H1 (cell line): ENCODE data around the gene CENPC. TPM values are rescaled to one million over a fixed set of nuclear protein-coding genes. Genes with fewer than 3 reads are reported as not detected.

Experiments
- CTCF ChIA-PET: fragments of 300-600 bp; sonication (Branson Sonifier 250); formaldehyde crosslinking; loops from one replicate; lab custom pipeline; 2021; ENCODE audit not compliant: partially characterized antibody; lab: Charles Lee
- POLR2A ChIA-PET: fragments of 300-600 bp; sonication (Branson Sonifier 250); formaldehyde crosslinking; loops from one replicate; lab custom pipeline; 2021; ENCODE audit warnings: inconsistent platforms; ENCODE audit not compliant: partially characterized antibody; lab: Charles Lee
- DNase-seq, 2 experiments: peaks; one replicate each; pipeline versions ENCODE4 v3.0.0 to v3.0.0-alpha.2; 2010 to 2022; ENCODE audit warnings: low spot score in 2 of 2, low read depth in 1 of 2, mixed read lengths in 1 of 2
- FAIRE-seq: peaks from 2 replicates; lab custom pipeline; 2011; peaks lifted over from hg19 to GRCh38; lab: Jason Lieb, UNC
- H2AFZ ChIP-seq: 2 replicates; pipeline ENCODE4 v1.8.1; 2012; ENCODE audit warnings: low read length, inconsistent platforms
- H2AK5ac ChIP-seq: 2 replicates; pipeline ENCODE4 v1.6.1; 2013; ENCODE audit warnings: low read depth, low read length
- H2BK120ac ChIP-seq: replicated peaks from 2 replicates; pipeline ENCODE3; 2013; ENCODE audit warnings: low read depth, low read length, inconsistent platforms
- H2BK12ac ChIP-seq: 2 replicates; pipeline ENCODE4 v1.6.1; 2013; ENCODE audit warnings: low read depth, low read length
- H2BK15ac ChIP-seq: 2 replicates; pipeline ENCODE4 v1.6.1; 2013; ENCODE audit warnings: low read length
- H2BK20ac ChIP-seq: 2 replicates; pipeline ENCODE4 v1.6.1; 2013; ENCODE audit warnings: low read length
- H2BK5ac ChIP-seq: 2 replicates; pipeline ENCODE4 v1.6.1; 2013; ENCODE audit warnings: low read depth, low read length
- H3K14ac ChIP-seq: 2 replicates; pipeline ENCODE4 v1.6.1; 2013; ENCODE audit warnings: inconsistent platforms; ENCODE audit not compliant: insufficient read length
- H3K18ac ChIP-seq: 2 replicates; pipeline ENCODE4 v1.6.1; 2013; ENCODE audit warnings: low read length; ENCODE audit errors: extremely low read depth
- H3K23ac ChIP-seq: 2 replicates; pipeline ENCODE4 v1.6.1; 2013; ENCODE audit warnings: inconsistent platforms; ENCODE audit not compliant: insufficient read length
- H3K23me2 ChIP-seq: 2 replicates; pipeline ENCODE4 v1.6.1; 2013; ENCODE audit warnings: low read depth, low read length
- H3K27ac ChIP-seq: 2 replicates; pipeline ENCODE4 v1.6.1; 2011; ENCODE audit warnings: low read depth, low read length, inconsistent platforms
- H3K27me3 ChIP-seq, 4 experiments: replicated peaks in 1 of 4; 1 replicate in 1 of 4; 2 replicates in 3 of 4; pipeline versions ENCODE4 v1.6.1 to v1.8.1; 2011 to 2013; ENCODE audit warnings: low read length in 3 of 4, mild to moderate bottlenecking in 3 of 4, inconsistent platforms in 2 of 4, mixed read lengths in 2 of 4, moderate library complexity in 1 of 4; ENCODE audit not compliant: control insufficient read depth in 3 of 4, insufficient read depth in 3 of 4; ENCODE audit errors: extremely low read depth in 1 of 4
- H3K36me3 ChIP-seq, 4 experiments: 2 replicates each; pipeline versions ENCODE4 v1.6.1 to v1.8.1; 2011 to 2013; ENCODE audit warnings: mild to moderate bottlenecking in 4 of 4, low read length in 3 of 4, moderate library complexity in 2 of 4, control low read depth in 1 of 4, inconsistent platforms in 1 of 4; ENCODE audit not compliant: insufficient read depth in 4 of 4, control insufficient read depth in 2 of 4
- H3K4ac ChIP-seq: replicated peaks from 2 replicates; pipeline ENCODE3; 2013; ENCODE audit warnings: low read length, low read depth, mixed read lengths, inconsistent platforms; ENCODE audit not compliant: insufficient read length
- H3K4me1 ChIP-seq, 4 experiments: replicated peaks in 1 of 4; 1 replicate in 1 of 4; 2 replicates in 3 of 4; pipeline versions ENCODE4 v1.6.1 to v1.8.1; 2011 to 2013; ENCODE audit warnings: low read length in 3 of 4, inconsistent platforms in 2 of 4, mixed read lengths in 1 of 4; ENCODE audit not compliant: insufficient read depth in 4 of 4, control insufficient read depth in 3 of 4
- H3K4me2 ChIP-seq, 2 experiments: 2 replicates each; pipeline versions ENCODE4 v1.6.1 to v1.8.1; 2011 to 2013; ENCODE audit warnings: low read depth in 2 of 2, low read length in 2 of 2, control low read depth in 1 of 2, inconsistent platforms in 1 of 2, mild to moderate bottlenecking in 1 of 2; ENCODE audit not compliant: insufficient read depth in 1 of 2
- H3K4me3 ChIP-seq, 4 experiments: fragments of 200-600, 300-600 bp in 1 of 4; sonication (generic), shearing (Covaris generic), sonication (Bioruptor Twin) in 1 of 4; 2 replicates each; pipeline versions ENCODE4 v1.5.1 to v1.8.1; 2011 to 2016; ENCODE audit warnings: low read length in 4 of 4, low read depth in 3 of 4, control low read depth in 2 of 4, inconsistent platforms in 2 of 4, mild to moderate bottlenecking in 2 of 4, mixed read lengths in 1 of 4, moderate library complexity in 1 of 4; ENCODE audit not compliant: insufficient read depth in 2 of 4; ENCODE audit errors: extremely low read depth in 1 of 4
- H3K56ac ChIP-seq: replicated peaks from 2 replicates; pipeline ENCODE3; 2013; ENCODE audit warnings: low read depth, mild to moderate bottlenecking, mixed read lengths, low read length, inconsistent platforms; ENCODE audit not compliant: insufficient read length
- H3K79me1 ChIP-seq: 2 replicates; pipeline ENCODE4 v1.6.1; 2013; ENCODE audit warnings: low read depth, low read length, control low read depth
- H3K79me2 ChIP-seq, 2 experiments: 2 replicates each; pipeline versions ENCODE4 v1.6.1 to v1.8.1; 2012 to 2013; ENCODE audit warnings: low read length in 2 of 2, mild to moderate bottlenecking in 2 of 2, inconsistent platforms in 1 of 2; ENCODE audit not compliant: insufficient read depth in 2 of 2, control insufficient read depth in 1 of 2
- H3K9ac ChIP-seq, 4 experiments: replicated peaks in 1 of 4; 1 replicate in 1 of 4; 2 replicates in 3 of 4; pipeline versions ENCODE4 v1.6.1 to v1.8.1; 2011 to 2013; ENCODE audit warnings: low read depth in 3 of 4, low read length in 3 of 4, control low read depth in 2 of 4, mild to moderate bottlenecking in 2 of 4, moderate library complexity in 2 of 4, inconsistent platforms in 1 of 4; ENCODE audit errors: extremely low read depth in 1 of 4
- H3K9me3 ChIP-seq, 2 experiments: 2 replicates each; pipeline versions ENCODE4 v1.6.1 to v1.8.1; 2012 to 2013; ENCODE audit warnings: mild to moderate bottlenecking in 2 of 2, moderate library complexity in 2 of 2, control low read depth in 1 of 2, inconsistent platforms in 1 of 2, low read depth in 1 of 2, low read length in 1 of 2, mixed read lengths in 1 of 2; ENCODE audit not compliant: insufficient read depth in 2 of 2
- H4K20me1 ChIP-seq, 2 experiments: replicated peaks in 1 of 2; 2 replicates each; pipeline versions ENCODE3 to v1.8.1; 2011 to 2013; ENCODE audit warnings: inconsistent platforms in 2 of 2, low read length in 2 of 2, mild to moderate bottlenecking in 1 of 2; ENCODE audit not compliant: insufficient read depth in 2 of 2, control insufficient read depth in 1 of 2
- H4K5ac ChIP-seq: 2 replicates; pipeline ENCODE4 v1.6.1; 2013; ENCODE audit warnings: low read length, low read depth, mixed read lengths, inconsistent platforms; ENCODE audit not compliant: insufficient read length
- H4K8ac ChIP-seq: 2 replicates; pipeline ENCODE4 v1.8.0; 2013; ENCODE audit warnings: mild to moderate bottlenecking, moderate library complexity, low read length, inconsistent platforms; ENCODE audit not compliant: insufficient read depth; ENCODE audit errors: extremely low read depth
- H4K91ac ChIP-seq: replicated peaks from 2 replicates; pipeline ENCODE3; 2013; ENCODE audit warnings: low read length, mixed read lengths, inconsistent platforms; ENCODE audit not compliant: insufficient read length
- BACH1 ChIP-seq: IDR thresholded peaks from 2 replicates; pipeline ENCODE4 v1.6.1; 2012; ENCODE audit warnings: low read length, improper control_type of control experiment
- BRCA1 ChIP-seq: IDR thresholded peaks from 2 replicates; pipeline ENCODE4 v1.6.1; 2012; ENCODE audit warnings: low read depth, low read length, improper control_type of control experiment
- CHD1 ChIP-seq: IDR thresholded peaks from 2 replicates; pipeline ENCODE4 v1.6.1; 2012; ENCODE audit warnings: low read depth, low read length, improper control_type of control experiment
- CHD2 ChIP-seq: IDR thresholded peaks from 2 replicates; pipeline ENCODE4 v1.6.1; 2012; ENCODE audit warnings: low read length, improper control_type of control experiment
- EGR1 ChIP-seq: IDR thresholded peaks from 2 replicates; pipeline ENCODE4 v1.6.1; 2011; ENCODE audit warnings: low read depth, low read length, borderline replicate concordance
- KDM1A ChIP-seq: fragments of 200-600, 300-600 bp; sonication (generic); IDR thresholded peaks from 2 replicates; pipeline ENCODE4 v1.7.1; 2016; ENCODE audit warnings: mild to moderate bottlenecking, low read length, borderline replicate concordance
- MAFK ChIP-seq: IDR thresholded peaks from 2 replicates; pipeline ENCODE4 v1.6.1; 2012; ENCODE audit warnings: low read depth, mild to moderate bottlenecking, improper control_type of control experiment, low read length
- PHF8 ChIP-seq: fragments of 200-600 bp; sonication (generic); conservative IDR thresholded peaks from 2 replicates; pipeline ENCODE4 v1.7.1; 2012; ENCODE audit warnings: low read depth, mild to moderate bottlenecking, inconsistent platforms, low read length, moderate library complexity
- POLR2AphosphoS5 ChIP-seq: IDR thresholded peaks from 2 replicates; pipeline ENCODE4 v1.6.1; 2011; ENCODE audit warnings: low read depth, low read length
- RAD21 ChIP-seq, 2 experiments: IDR thresholded peaks in 1 of 2; conservative IDR thresholded peaks in 1 of 2; 2 replicates each; pipeline ENCODE4 v1.6.1; 2011; ENCODE audit warnings: low read depth in 2 of 2, low read length in 2 of 2, improper control_type of control experiment in 1 of 2, inconsistent platforms in 1 of 2, mild to moderate bottlenecking in 1 of 2, moderate library complexity in 1 of 2
- RXRA ChIP-seq: IDR thresholded peaks from 2 replicates; pipeline ENCODE4 v1.6.1; 2011; ENCODE audit warnings: low read depth, mild to moderate bottlenecking, low read length, moderate library complexity; ENCODE audit not compliant: insufficient read depth
- TAF1 ChIP-seq: IDR thresholded peaks from 2 replicates; pipeline ENCODE4 v1.6.1; 2011; ENCODE audit warnings: mild to moderate bottlenecking, low read depth, low read length
- TAF7 ChIP-seq: optimal IDR thresholded peaks from 2 replicates; pipeline ENCODE3; 2011; ENCODE audit warnings: low read depth, mild to moderate bottlenecking, inconsistent platforms, low read length, moderate library complexity, borderline replicate concordance
- YY1 ChIP-seq: IDR thresholded peaks from 2 replicates; pipeline ENCODE4 v1.6.1; 2011; ENCODE audit warnings: low read depth, mild to moderate bottlenecking, low read length
- WGBS, 2 experiments: shearing (Covaris generic) in 1 of 2; methylation state at CpG; one replicate each; pipeline versions ENCODE4 v1.1.6 to v1.1.7; 2013 to 2015; ENCODE audit warnings: low lambda C conversion rate in 2 of 2, mixed read lengths in 2 of 2, inconsistent platforms in 1 of 2, low coverage in 1 of 2, missing lambda C conversion rate in 1 of 2; ENCODE audit not compliant: insufficient replicate concordance in 2 of 2, insufficient coverage in 1 of 2, insufficient read length in 1 of 2; ENCODE audit errors: extremely low coverage in 1 of 2, missing lambda C conversion rate in 1 of 2; 5-methylcytosine and 5-hydroxymethylcytosine counted together
- polyA plus RNA-seq, 7 experiments: library from polyadenylated mRNA; depleted of rRNA in 3 of 7; stranded (reverse) in 5 of 7; unstranded in 2 of 7; fragments of >200 nt in 5 of 7; fragments of 200-250 nt in 2 of 7; gene quantifications; 1 replicate in 5 of 7; 2 replicates in 1 of 7; 4 replicates in 1 of 7; pipeline versions ENCODE4 v1.2.1 to v1.2.3, GENCODE V29; 2011 to 2013; ENCODE audit warnings: missing spikeins in 2 of 7, mixed read lengths in 2 of 7
- total RNA-seq: library from RNA; stranded (reverse); fragmentation: NEBNext Ultra II Directional; extraction: Animal tissue kit (Norgen Biotek cat#: 25700); gene quantifications from 2 replicates; pipeline ENCODE4 v1.2.1, GENCODE V29; 2021

The CENPC gene
- total and polyA plus RNA-seq, 2 of the 8 experiments (the other 6 are each of a cell fraction or from before 2014, with no cell fraction given), result 2.8 to 15.7 TPM

DNA sequence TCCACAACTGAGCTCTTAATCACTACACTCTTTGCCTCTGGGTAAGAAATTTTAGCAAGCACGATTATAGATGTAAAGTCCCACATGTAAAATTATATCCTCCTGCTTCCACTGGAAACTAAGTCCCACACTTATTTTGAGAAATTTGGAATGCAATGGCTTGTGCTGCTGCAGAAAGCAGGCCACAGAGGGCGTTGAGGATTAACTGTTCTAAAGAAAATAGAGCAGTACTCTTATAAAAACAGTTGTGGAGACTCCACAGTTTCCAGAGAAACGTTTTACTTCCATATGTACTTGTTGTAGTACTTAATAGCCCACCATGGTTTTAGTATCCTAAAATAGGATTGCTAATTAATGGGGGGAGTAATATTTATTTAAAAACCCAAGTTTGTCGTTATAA, 1.7 kb upstream of the CENPC start:
- Histone ChIP-seq H3K27me3 (no peaks in the 10 kb centered on the region), H3K18ac (no peak overlapping the region), H2BK120ac (no peak overlapping the region), H4K91ac (no peak overlapping the region), H3K14ac (no peak overlapping the region), H2BK15ac (no peak overlapping the region), H3K36me3 (peaks cover 0 to 5% (median 0%) of the 10 kb centered on the region in 4 experiments; a peak in 2 of 8 replicates), H3K9me3 (no peaks in the 10 kb centered on the region), H3K4ac (no peak overlapping the region), H3K4me1 (no peaks in the 10 kb centered on the region), H2BK20ac (no peak overlapping the region), H4K5ac (no peak overlapping the region), H2AK5ac (no peak overlapping the region), H3K79me1 (no peaks in the 10 kb centered on the region), H2AFZ (no peak overlapping the region; the same call in 1 of the 2 replicates), H3K4me3 (no peak overlapping the region), H3K9ac (no peak overlapping the region), H4K20me1 (no peaks in the 10 kb centered on the region), H3K23ac (no peak overlapping the region), H3K79me2 (peaks cover 0 to 31% of the 10 kb centered on the region in 2 experiments; a peak in 2 of 4 replicates), H3K56ac (no peak overlapping the region), H3K27ac (no peak overlapping the region), H3K4me2 (no peak overlapping the region), H2BK5ac (no peak overlapping the region), H2BK12ac (no peak overlapping the region), H4K8ac (no peak overlapping the region), H3K23me2 (no peaks in the 10 kb centered on the region)
- DNase-seq, result no peak
- FAIRE-seq, result no peak
- TF ChIP-seq PHF8 (no peak), YY1 (no peak), CHD2 (no peak), RAD21 (IDR thresholded peaks at IDR 0.05 in 1 of 2, conservative IDR thresholded peaks at IDR 0.05 in 1 of 2; ENCODE audit: low read depth in 2 of 2, low read length in 2 of 2) (no peak), EGR1 (no peak), BRCA1 (no peak), KDM1A (no peak), POLR2AphosphoS5 (no peak), CHD1 (no peak), MAFK (no peak), BACH1 (no peak), RXRA (no peak), TAF1 (no peak), TAF7 (no peak)
- ChIA-PET CTCF (no interaction called here), POLR2A (no interaction called here)
- WGBS, 2 experiments, result 84% methylated on average over 4 of the region's 4 CpGs; no CpG with 5 or more reads in 1 of the 2 experiments
